Calu3 (cell line): ENCODE measurements around the gene THADA. TPM values are rescaled to one million over a fixed set of nuclear protein-coding genes. Genes with fewer than 3 reads are reported as not detected.

Source experiments
- BruUV-seq: library from RNA; stranded (reverse); fragments of 400-500 nt; replicated peaks from 2 replicates; lab custom pipeline; 2021; lab: Mats Ljungman, UMichigan
- CTCF ChIA-PET: fragments of 300-600 bp; sonication (Branson Sonifier 250); formaldehyde crosslinking; loops from one replicate; lab custom pipeline; 2022; ENCODE audit warnings: antibody characterized with exemption; lab: Charles Lee
- DNase-seq: peaks from one replicate; pipeline ENCODE4 v3.0.0; 2022
- H3K27ac Mint-ChIP-seq: one replicate; pipeline ENCODE4 v1.8.0; 2022; ENCODE audit warnings: mixed read lengths; ENCODE audit not compliant: unreplicated experiment
- H3K27me3 Mint-ChIP-seq: one replicate; pipeline ENCODE4 v1.8.0; 2022; ENCODE audit warnings: mixed read lengths; ENCODE audit not compliant: unreplicated experiment
- H3K36me3 Mint-ChIP-seq: one replicate; pipeline ENCODE4 v1.8.0; 2022; ENCODE audit warnings: mild to moderate bottlenecking, moderate library complexity, mixed read lengths; ENCODE audit not compliant: insufficient read depth, unreplicated experiment
- H3K4me1 Mint-ChIP-seq: one replicate; pipeline ENCODE4 v1.8.0; 2022; ENCODE audit warnings: mild to moderate bottlenecking, low read depth, mixed read lengths; ENCODE audit not compliant: unreplicated experiment
- H3K4me3 Mint-ChIP-seq: one replicate; pipeline ENCODE4 v1.8.0; 2022; ENCODE audit warnings: mild to moderate bottlenecking, low read depth, moderate library complexity, mixed read lengths; ENCODE audit not compliant: unreplicated experiment
- H3K9me3 Mint-ChIP-seq: one replicate; pipeline ENCODE4 v1.8.0; 2022; ENCODE audit warnings: low read depth, mixed read lengths; ENCODE audit not compliant: unreplicated experiment
- intact Hi-C: fragments of 100-400 bp; cut with micrococcal nuclease; formaldehyde crosslinking; loops from one replicate; pipeline ENCODE4 v1.10.0; 2022; ENCODE audit not compliant: unreplicated experiment
- total RNA-seq: library from RNA; stranded (reverse); gene quantifications from 2 replicates; pipeline ENCODE4 v1.2.3, GENCODE V29; 2022
- TF ChIP-seq, protein P1 (sequence below): fragments of 200-600 bp; IDR thresholded peaks from one replicate; pipeline ENCODE4 v1.8.0; 2022; ENCODE audit warnings: antibody characterized with exemption; ENCODE audit not compliant: unreplicated experiment

Gene THADA
- total RNA-seq, 1 experiment from 2014 or later, result 35.5 TPM

DNA sequence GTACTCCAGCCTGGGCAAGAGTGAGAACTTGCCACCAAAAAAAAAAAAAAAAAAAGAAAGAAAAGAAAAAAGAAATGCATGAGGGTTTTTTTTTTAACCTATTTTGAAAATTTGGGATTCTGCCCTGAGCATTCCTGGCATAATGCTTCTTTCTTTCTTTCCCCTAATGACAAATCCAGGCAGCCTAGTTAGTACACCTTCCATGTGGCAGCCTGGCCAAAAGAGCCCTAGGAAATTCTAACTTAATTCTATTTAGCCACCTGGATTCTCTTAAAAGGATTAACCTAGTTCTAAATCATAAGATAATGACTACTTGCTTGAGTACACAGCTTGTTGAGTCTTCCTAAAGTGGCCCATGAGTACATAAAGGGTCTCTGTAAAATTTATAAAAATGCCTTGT lies 160.1 kb downstream of the THADA start:
- H3K4me1 Mint-ChIP-seq, result peaks cover 37% of the 10 kb centered on the region
- intact Hi-C loops, result no loop called here
- BruUV-seq, result no TSS peak
- TF ChIP-seq, protein P1, sequence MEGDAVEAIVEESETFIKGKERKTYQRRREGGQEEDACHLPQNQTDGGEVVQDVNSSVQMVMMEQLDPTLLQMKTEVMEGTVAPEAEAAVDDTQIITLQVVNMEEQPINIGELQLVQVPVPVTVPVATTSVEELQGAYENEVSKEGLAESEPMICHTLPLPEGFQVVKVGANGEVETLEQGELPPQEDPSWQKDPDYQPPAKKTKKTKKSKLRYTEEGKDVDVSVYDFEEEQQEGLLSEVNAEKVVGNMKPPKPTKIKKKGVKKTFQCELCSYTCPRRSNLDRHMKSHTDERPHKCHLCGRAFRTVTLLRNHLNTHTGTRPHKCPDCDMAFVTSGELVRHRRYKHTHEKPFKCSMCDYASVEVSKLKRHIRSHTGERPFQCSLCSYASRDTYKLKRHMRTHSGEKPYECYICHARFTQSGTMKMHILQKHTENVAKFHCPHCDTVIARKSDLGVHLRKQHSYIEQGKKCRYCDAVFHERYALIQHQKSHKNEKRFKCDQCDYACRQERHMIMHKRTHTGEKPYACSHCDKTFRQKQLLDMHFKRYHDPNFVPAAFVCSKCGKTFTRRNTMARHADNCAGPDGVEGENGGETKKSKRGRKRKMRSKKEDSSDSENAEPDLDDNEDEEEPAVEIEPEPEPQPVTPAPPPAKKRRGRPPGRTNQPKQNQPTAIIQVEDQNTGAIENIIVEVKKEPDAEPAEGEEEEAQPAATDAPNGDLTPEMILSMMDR, result no peak
- H3K27me3 Mint-ChIP-seq, result no peaks in the 10 kb centered on the region
- H3K36me3 Mint-ChIP-seq, result no peaks in the 10 kb centered on the region
- no peak overlapping the region for H3K4me3 Mint-ChIP-seq
- H3K27ac Mint-ChIP-seq, result no peak overlapping the region
- no peaks in the 10 kb centered on the region for H3K9me3 Mint-ChIP-seq
- CTCF ChIA-PET, result no interaction called here
- DNase-seq, result no peak

DNA sequence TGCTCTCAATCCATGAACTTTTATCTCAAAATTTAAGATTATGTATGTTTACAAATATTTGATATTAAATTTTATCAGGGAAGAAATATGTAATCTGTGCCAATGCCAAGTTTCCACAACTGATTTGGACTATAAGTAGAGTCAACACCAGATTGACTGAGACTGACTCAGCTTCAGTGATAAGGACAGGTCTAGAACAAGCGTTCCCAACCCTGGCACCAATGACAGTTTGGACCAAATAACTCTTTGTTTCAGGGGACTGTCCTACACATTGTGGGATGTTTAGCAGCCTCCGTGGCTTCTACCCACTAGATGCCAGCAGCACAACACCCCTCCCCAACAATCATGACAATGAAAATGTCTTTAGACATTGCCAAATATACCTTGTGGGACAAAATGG lies 165.3 kb downstream of the THADA start:
- DNase-seq, result peak; percentile 12
- Mint-ChIP-seq H3K36me3 (peaks cover 11% of the 10 kb centered on the region), H3K27ac (no peak overlapping the region), H3K4me3 (no peak overlapping the region), H3K4me1 (peaks cover 37% of the 10 kb centered on the region), H3K27me3 (no peaks in the 10 kb centered on the region), H3K9me3 (no peaks in the 10 kb centered on the region)
- no TSS peak for BruUV-seq
- CTCF ChIA-PET, result interaction anchor here (0.5 to 1.5 kb wide), 3 partner anchors 89 to 524 kb away, joined by 3 to 4 read pairs (median 3); no protein-coding TSS in a partner anchor
- intact Hi-C loops, result no loop called here
- TF ChIP-seq, protein P1, result no peak

DNA sequence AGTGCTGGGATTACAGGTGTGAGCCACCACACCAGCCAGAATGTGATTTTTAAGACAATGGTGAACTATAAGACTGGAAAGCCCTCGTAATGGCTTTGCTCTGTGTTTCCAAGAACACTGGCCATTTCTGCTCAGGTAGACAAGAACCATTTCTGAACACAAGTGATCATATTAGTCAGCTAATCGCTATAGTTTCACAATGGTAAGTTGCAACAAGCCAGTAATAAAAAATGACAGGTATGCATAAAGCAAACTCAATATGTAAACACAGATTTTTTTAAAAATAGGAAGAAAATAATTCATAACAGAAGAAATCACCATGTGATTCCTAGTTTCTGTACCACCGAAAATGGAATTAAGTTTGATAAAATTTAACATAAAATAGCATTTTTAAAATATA lies 166.5 kb downstream of the THADA start:
- H3K27ac Mint-ChIP-seq, result peak overlapping the region; percentile 70
- DNase-seq, result no peak
- H3K27me3 Mint-ChIP-seq, result no peaks in the 10 kb centered on the region
- peaks cover 48% of the 10 kb centered on the region for H3K4me1 Mint-ChIP-seq
- H3K9me3 Mint-ChIP-seq, result no peaks in the 10 kb centered on the region
- TF ChIP-seq, protein P1, result no peak
- BruUV-seq, result no TSS peak
- no peak overlapping the region for H3K4me3 Mint-ChIP-seq
- CTCF ChIA-PET, result interaction anchor here (0.6 to 1.5 kb wide), 2 partner anchors 90 to 99 kb away, joined by 3 read pairs; no protein-coding TSS in a partner anchor
- H3K36me3 Mint-ChIP-seq, result peaks cover 11% of the 10 kb centered on the region
- intact Hi-C loops, result no loop called here

DNA sequence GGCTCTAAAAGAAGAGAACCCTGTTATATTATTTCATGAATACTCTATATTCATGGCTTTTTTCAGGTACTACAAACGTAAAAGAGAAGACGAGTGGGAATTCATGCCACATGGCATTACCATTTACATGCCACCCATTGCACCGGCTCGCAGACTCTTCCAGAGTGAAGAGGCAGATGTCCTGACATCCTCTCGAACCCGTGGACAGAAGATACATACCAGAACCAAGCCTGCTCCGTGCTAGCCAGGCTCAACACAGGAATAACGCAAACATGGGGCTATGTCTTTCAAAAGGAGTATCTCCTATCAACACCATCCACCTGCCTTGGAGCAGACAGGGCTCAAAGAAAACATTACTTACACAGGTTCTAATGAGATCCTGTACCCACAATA lies 168.8 kb downstream of the THADA start:
- no TSS peak for BruUV-seq
- Mint-ChIP-seq H3K4me1 (peaks cover 56% of the 10 kb centered on the region), H3K9me3 (no peaks in the 10 kb centered on the region), H3K27me3 (no peaks in the 10 kb centered on the region), H3K4me3 (no peak overlapping the region), H3K27ac (peak overlapping the region; percentile 91), H3K36me3 (peaks cover 11% of the 10 kb centered on the region)
- intact Hi-C loops, result no loop called here
- no peak for DNase-seq
- CTCF ChIA-PET, result interaction anchor here (0.9 to 1.1 kb wide), 2 partner anchors 36 to 57 kb away, joined by 3 read pairs; no protein-coding TSS in a partner anchor
- TF ChIP-seq, protein P1, result no peak
